ENCODE results near the gene PCCA.

GRCh38 chr13:100262404-100262803 lies 173.5 kb downstream of the PCCA start:
- no peak for TF ChIP-seq CTCF (IDR thresholded peaks at IDR 0.05)
- no peak for TF ChIP-seq EZH2 (IDR thresholded peaks at IDR 0.05; ENCODE audit: borderline replicate concordance, insufficient read depth, low read depth, low read length, poor library complexity, severe bottlenecking)
